HepG2 (cell line): ENCODE measurements around the gene GAL3ST2. TPM values are rescaled to one million over a fixed set of nuclear protein-coding genes. Genes with fewer than 3 reads are reported as not detected.

Experiments used
- ATAC-seq: fragments of 200-7000 bp; cut with Tn5 transposase; 3 replicates; pipeline ENCODE4 v1.9.1; 2020; ENCODE audit warnings: mild to moderate bottlenecking, moderate library complexity
- BruUV-seq: library from RNA; stranded (reverse); fragments of 400-500 nt; replicated peaks from 2 replicates; lab custom pipeline; 2021; lab: Mats Ljungman, UMichigan
- CTCF ChIA-PET: fragments of 300-600 bp; formaldehyde crosslinking; extraction: SDS; loops from one replicate; lab custom pipeline; 2021; ENCODE audit warnings: low total read pairs, inconsistent platforms, low intra/inter-chr PET ratio; lab: Yijun Ruan, JAX
- POLR2A ChIA-PET: fragments of 350-600 bp; sonication (Branson Sonifier 250); formaldehyde crosslinking; loops from one replicate; lab custom pipeline; 2020; ENCODE audit warnings: antibody characterized with exemption, inconsistent platforms; lab: Yijun Ruan, JAX
- DNase-seq: peaks from one replicate; pipeline ENCODE4 v3.0.0-alpha.2; 2015; ENCODE audit warnings: low spot score
- FAIRE-seq: peaks from 3 replicates; lab custom pipeline; 2011; peaks lifted over from hg19 to GRCh38; lab: Jason Lieb, UNC
- H2AFZ ChIP-seq: one replicate; pipeline ENCODE4 v1.6.1; 2011; ENCODE audit warnings: low read length, inconsistent platforms
- H3K27ac ChIP-seq: fragments of 300-600 bp; 3 replicates; pipeline ENCODE4 v1.8.0; 2011; ENCODE audit warnings: mixed run types, mild to moderate bottlenecking, mixed read lengths, low read length, inconsistent platforms; ENCODE audit not compliant: insufficient read depth; ENCODE audit errors: extremely low read length
- H3K27me3 ChIP-seq, 2 experiments: fragments of 200-600 bp in 1 of 2; 2 replicates in 1 of 2; 3 replicates in 1 of 2; pipeline versions ENCODE4 v1.6.0 to v1.8.0; 2011; ENCODE audit warnings: low read length in 2 of 2, mild to moderate bottlenecking in 2 of 2, moderate library complexity in 2 of 2, inconsistent platforms in 1 of 2; ENCODE audit not compliant: insufficient read depth in 2 of 2, control insufficient read depth in 1 of 2
- H3K36me3 ChIP-seq, 2 experiments: fragments of 200-600 bp in 1 of 2; replicated peaks in 1 of 2; 2 replicates in 1 of 2; 3 replicates in 1 of 2; pipeline versions ENCODE4 v1.5.1 to v1.8.0; 2011; ENCODE audit warnings: low read length in 2 of 2, inconsistent platforms in 1 of 2; ENCODE audit not compliant: insufficient read depth in 2 of 2, control insufficient read depth in 1 of 2
- H3K4me1 ChIP-seq: 2 replicates; pipeline ENCODE4 v1.5.1; 2012; ENCODE audit warnings: low read length, inconsistent platforms; ENCODE audit not compliant: insufficient read depth
- H3K4me2 ChIP-seq: 2 replicates; pipeline ENCODE4 v1.6.0; 2011; ENCODE audit warnings: low read depth, low read length, inconsistent platforms
- H3K4me3 ChIP-seq, 3 experiments: fragments of 200-600 bp in 1 of 3; sonication (generic), shearing (Covaris generic) in 1 of 3; replicated peaks in 1 of 3; 2 replicates each; pipeline ENCODE4 v1.5.1; 2011 to 2016; ENCODE audit warnings: low read length in 3 of 3, inconsistent platforms in 2 of 3, low read depth in 2 of 3, mild to moderate bottlenecking in 2 of 3, control low read depth in 1 of 3, mixed read lengths in 1 of 3; ENCODE audit not compliant: insufficient read depth in 1 of 3
- H3K79me2 ChIP-seq: one replicate; pipeline ENCODE4 v1.6.1; 2011; ENCODE audit warnings: low read length, inconsistent platforms; ENCODE audit not compliant: insufficient read depth
- H3K9ac ChIP-seq: 2 replicates; pipeline ENCODE4 v1.6.0; 2011; ENCODE audit warnings: mild to moderate bottlenecking, low read depth, low read length, inconsistent platforms; ENCODE audit not compliant: insufficient read depth
- H3K9me3 ChIP-seq: 2 replicates; pipeline ENCODE4 v1.5.1; 2012; ENCODE audit warnings: mild to moderate bottlenecking, low read length
- H4K20me1 ChIP-seq: 2 replicates; pipeline ENCODE4 v1.6.0; 2011; ENCODE audit warnings: inconsistent platforms, mild to moderate bottlenecking, low read length, moderate library complexity; ENCODE audit not compliant: insufficient read depth
- CBX5 ChIP-seq: sonication (generic); formaldehyde crosslinking; IDR thresholded peaks from 2 replicates; pipeline ENCODE4 v1.4.0; 2020; ENCODE audit warnings: missing genetic modification reagents, borderline replicate concordance
- CERS6 ChIP-seq: sonication (generic); formaldehyde crosslinking; IDR thresholded peaks from 2 replicates; pipeline ENCODE4 v1.5.0; 2020; ENCODE audit warnings: missing genetic modification reagents
- EP300 ChIP-seq, 3 experiments: sonication (generic) in 1 of 3; formaldehyde crosslinking in 1 of 3; IDR thresholded peaks; 2 replicates each; pipeline versions ENCODE4 v1.5.1 to v1.6.1; 2011 to 2020; ENCODE audit warnings: low read depth in 2 of 3, low read length in 2 of 3, borderline replicate concordance in 1 of 3, improper control_type of control experiment in 1 of 3, mild to moderate bottlenecking in 1 of 3, missing genetic modification reagents in 1 of 3, moderate library complexity in 1 of 3
- FOXP4 ChIP-seq: sonication (generic); formaldehyde crosslinking; IDR thresholded peaks from 2 replicates; pipeline ENCODE4 v1.4.0; 2020; ENCODE audit warnings: missing genetic modification reagents
- NR3C1 ChIP-seq: sonication (generic); formaldehyde crosslinking; IDR thresholded peaks from 2 replicates; pipeline ENCODE4 v1.4.0; 2020; ENCODE audit warnings: missing genetic modification reagents
- PAWR ChIP-seq: sonication (generic); formaldehyde crosslinking; IDR thresholded peaks from 2 replicates; pipeline ENCODE4 v1.4.0; 2020; ENCODE audit warnings: missing genetic modification reagents, mild to moderate bottlenecking, borderline replicate concordance
- PAX8 ChIP-seq: sonication (generic); formaldehyde crosslinking; IDR thresholded peaks from 2 replicates; pipeline ENCODE4 v1.8.0; 2022; ENCODE audit warnings: mild to moderate bottlenecking, missing genetic modification reagents, borderline replicate concordance
- RFXAP ChIP-seq: sonication (generic); formaldehyde crosslinking; IDR thresholded peaks from 2 replicates; pipeline ENCODE4 v1.4.0; 2020; ENCODE audit warnings: missing genetic modification reagents, borderline replicate concordance
- ZNF276 ChIP-seq: sonication (generic); formaldehyde crosslinking; IDR thresholded peaks from 2 replicates; pipeline ENCODE4 v1.4.0; 2020; ENCODE audit warnings: mild to moderate bottlenecking, low read depth, missing genetic modification reagents
- ZNF431 ChIP-seq: sonication (generic); formaldehyde crosslinking; IDR thresholded peaks from 2 replicates; pipeline ENCODE4 v1.9.0; 2022; ENCODE audit warnings: missing genetic modification reagents, low read depth, mild to moderate bottlenecking, borderline replicate concordance
- ZNF432 ChIP-seq: sonication (generic); formaldehyde crosslinking; IDR thresholded peaks from 2 replicates; pipeline ENCODE4 v1.5.0; 2020; ENCODE audit warnings: missing genetic modification reagents, mild to moderate bottlenecking, borderline replicate concordance
- ZNF580 ChIP-seq: IDR thresholded peaks from 2 replicates; pipeline ENCODE4 v1.6.1; 2016; ENCODE audit warnings: low read depth, borderline replicate concordance
- ZNF605 ChIP-seq: sonication (generic); formaldehyde crosslinking; IDR thresholded peaks from 2 replicates; pipeline ENCODE4 v1.8.0; 2022; ENCODE audit warnings: mild to moderate bottlenecking, missing genetic modification reagents
- ZNF691 ChIP-seq: sonication (generic); formaldehyde crosslinking; IDR thresholded peaks from 2 replicates; pipeline ENCODE4 v1.4.0; 2020; ENCODE audit warnings: missing genetic modification reagents, low read depth, mild to moderate bottlenecking, borderline replicate concordance
- ZNF740 ChIP-seq: sonication (generic); formaldehyde crosslinking; IDR thresholded peaks from 2 replicates; pipeline ENCODE4 v1.4.0; 2020; ENCODE audit warnings: missing genetic modification reagents
- WGBS: methylation state at CpG from one replicate; pipeline ENCODE4 v1.1.6; 2017; ENCODE audit warnings: low lambda C conversion rate; 5-methylcytosine and 5-hydroxymethylcytosine counted together
- in situ Hi-C: cut with HindIII; loops from 2 replicates; pipeline ENCODE4 v1.10.0; 2017; ENCODE audit warnings: low pct_unique_long_range_greater_than_20kb; ENCODE audit not compliant: extremely low pct_ligation_motif_present
- intact Hi-C: fragments of 100-400 bp; cut with micrococcal nuclease; formaldehyde crosslinking; loops from one replicate; pipeline ENCODE4 v1.10.0; 2022; ENCODE audit not compliant: unreplicated experiment
- polyA plus RNA-seq, 8 experiments: library from polyadenylated mRNA; depleted of rRNA in 3 of 8; stranded (reverse) in 7 of 8; unstranded in 1 of 8; fragments of >200 nt; fragmentation: Illumina TruSeq in 4 of 8; extraction: Trizol in 4 of 8; gene quantifications; 2 replicates each; pipeline versions ENCODE4 v1.2.1 to v1.2.3, GENCODE V29; 2011 to 2016; ENCODE audit warnings: low read depth in 4 of 8, missing spikeins in 1 of 8, mixed read lengths in 1 of 8; ENCODE audit not compliant: insufficient read depth in 1 of 8
- total RNA-seq, 5 experiments: library from RNA; depleted of rRNA; stranded (reverse); fragments of >200 nt; fragmentation: Illumina TruSeq; extraction: Trizol; gene quantifications; 2 replicates each; pipeline ENCODE4 v1.2.3, GENCODE V29; 2016; ENCODE audit warnings: low read depth in 1 of 5

GAL3ST2 gene
- total and polyA plus RNA-seq, 2 of the 13 experiments (the other 11 are each of a cell fraction or from before 2014, with no cell fraction given) = 0.17 to 0.20 TPM

- peaks cover 9 to 18% of the 10 kb centered on the region in 2 experiments for H3K36me3 ChIP-seq
- ChIA-PET CTCF (no interaction called here), POLR2A (no interaction called here)
- no peaks in the 10 kb centered on the region for H3K27me3 ChIP-seq
- no peaks in the 10 kb centered on the region for H3K4me1 ChIP-seq
- H4K20me1 ChIP-seq = no peaks in the 10 kb centered on the region
- in situ Hi-C loops (no loop called here), intact Hi-C loops (no loop called here)
- BruUV-seq = no TSS peak
- DNase-seq (no peak), FAIRE-seq (no peak), ATAC-seq (no peak)
- no peak overlapping the region for H3K9ac ChIP-seq
- H2AFZ ChIP-seq = no peak overlapping the region
- TF ChIP-seq ZNF432 (no peak), EP300 (IDR thresholded peaks at IDR 0.05; ENCODE audit: low read depth in 2 of 2, low read length in 2 of 2) (no peak), EP300 (CRISPR knock-in tag; IDR thresholded peaks at IDR 0.05; ENCODE audit: borderline replicate concordance) (no peak), ZNF740 (CRISPR knock-in tag) (no peak), CBX5 (no peak), ZNF580 (CRISPR knock-in tag) (no peak), ZNF691 (CRISPR knock-in tag) (no peak), CERS6 (no peak), PAWR (no peak), ZNF431 (CRISPR knock-in tag) (no peak), NR3C1 (CRISPR knock-in tag) (no peak), PAX8 (CRISPR knock-in tag) (no peak), ZNF276 (CRISPR knock-in tag) (no peak), FOXP4 (CRISPR knock-in tag) (no peak), RFXAP (no peak), ZNF605 (CRISPR knock-in tag) (no peak)
- no peaks in the 10 kb centered on the region for H3K79me2 ChIP-seq
- H3K4me3 ChIP-seq = no peak overlapping the region
- no peak overlapping the region for H3K27ac ChIP-seq
- WGBS = over 99% methylated on average over 21 of the region's 27 CpGs
- no peak overlapping the region for H3K4me2 ChIP-seq
- no peaks in the 10 kb centered on the region for H3K9me3 ChIP-seq
These were observed 20.8 kb upstream of the GAL3ST2 start for GRCh38 chr2:241755777-241756176.
